IPS DF 4.7 (cell line): ENCODE measurements around the gene NFIA.

Experiments used
- DNase-seq: peaks from one replicate; pipeline ENCODE4 v3.0.0-alpha.2; 2013; ENCODE audit warnings: low spot score; ENCODE audit errors: extremely low read depth

The NFIA gene

DNA sequence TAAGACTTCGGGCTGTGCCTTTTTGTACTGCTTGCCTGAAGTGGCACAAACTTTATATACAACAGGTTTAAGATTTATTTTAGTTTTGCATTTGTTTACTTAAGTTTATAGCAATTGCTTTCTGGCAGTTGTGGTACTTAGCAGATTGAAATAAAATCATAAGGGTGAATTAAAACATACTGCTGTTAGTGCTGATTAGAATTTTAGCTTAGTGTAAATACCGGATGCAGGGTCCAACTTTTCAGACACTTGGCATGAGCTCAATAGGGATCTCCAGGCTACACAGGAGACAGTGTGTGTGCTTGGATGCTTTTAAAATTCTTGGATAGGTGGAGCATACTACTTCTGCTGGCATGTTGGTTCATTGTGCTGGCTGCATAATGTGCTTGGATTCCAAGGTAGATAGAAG, 159.6 kb downstream of the NFIA start:
- no peak for DNase-seq

- DNase-seq: no peak
Measured at GRCh38 chr1:61244114-61244513, 161.8 kb downstream of the NFIA start.

DNA sequence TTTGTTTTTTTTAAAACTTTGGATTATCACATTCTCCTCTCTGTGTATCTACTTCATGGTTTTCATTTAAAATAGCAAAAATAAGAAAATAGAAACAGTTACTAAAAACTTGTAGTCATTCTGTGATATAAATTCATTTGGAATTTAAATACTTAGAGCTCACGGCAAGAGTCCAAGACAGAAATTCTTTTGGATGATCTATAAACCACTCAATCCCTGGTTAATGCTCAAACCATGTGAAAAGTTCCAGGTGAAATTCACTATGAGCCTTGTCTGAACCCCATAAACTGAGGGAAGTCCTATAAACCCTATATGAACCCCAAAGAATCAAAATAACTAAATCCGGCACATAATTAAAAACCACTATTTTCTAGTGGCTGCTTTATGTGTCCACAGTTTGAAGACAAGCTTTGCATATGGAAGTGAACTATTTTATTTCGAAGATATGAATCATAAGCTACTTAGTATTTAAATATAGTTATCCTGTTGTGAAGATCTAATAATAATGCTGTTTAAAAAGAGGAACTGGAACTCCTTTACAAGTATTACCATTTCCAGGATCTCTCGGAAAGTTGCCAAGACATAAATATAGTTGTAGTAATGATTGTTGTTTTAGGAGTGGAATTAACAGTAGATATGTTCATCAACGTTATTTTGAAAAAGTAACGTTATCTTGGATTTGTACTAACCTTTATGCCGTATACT, 163.5 kb downstream of the NFIA start:
- DNase-seq: no peak

DNA sequence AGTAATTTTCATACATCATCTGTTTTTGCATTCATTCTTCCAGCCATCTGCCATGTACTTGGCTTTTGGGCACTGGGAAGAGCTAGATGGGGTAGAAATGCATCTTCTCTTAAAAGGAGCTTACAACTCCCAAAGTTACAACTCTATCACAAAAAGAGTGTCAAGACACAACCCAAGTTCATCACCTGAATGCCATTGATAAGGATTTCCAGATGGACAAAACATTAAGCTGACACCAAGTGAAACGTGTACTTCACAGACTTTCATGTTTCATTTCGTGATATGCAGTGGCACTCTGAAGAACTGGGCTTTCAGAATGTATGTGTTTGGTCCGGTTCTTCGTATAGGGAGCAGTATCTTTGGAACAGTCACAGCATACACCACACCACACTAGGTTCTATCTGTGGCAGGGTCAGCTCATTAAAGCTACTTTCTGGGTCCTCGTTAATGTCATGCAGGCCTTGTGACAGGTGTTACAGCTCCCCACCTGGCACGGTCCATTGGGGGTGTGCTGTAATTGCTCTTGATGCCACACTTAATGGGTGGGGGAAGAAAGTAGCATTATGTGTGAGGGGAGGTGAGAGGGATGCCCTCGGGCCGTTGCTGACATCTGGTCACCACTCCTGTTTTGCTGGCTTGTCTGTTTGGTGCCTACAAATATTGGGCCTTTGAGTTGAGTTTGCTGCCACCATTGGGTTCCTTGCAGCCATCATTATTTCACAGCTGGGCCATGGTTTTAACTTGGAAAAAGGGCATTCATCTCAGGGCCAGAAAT, 164.9 kb downstream of the NFIA start:
- DNase-seq: no peak

DNA sequence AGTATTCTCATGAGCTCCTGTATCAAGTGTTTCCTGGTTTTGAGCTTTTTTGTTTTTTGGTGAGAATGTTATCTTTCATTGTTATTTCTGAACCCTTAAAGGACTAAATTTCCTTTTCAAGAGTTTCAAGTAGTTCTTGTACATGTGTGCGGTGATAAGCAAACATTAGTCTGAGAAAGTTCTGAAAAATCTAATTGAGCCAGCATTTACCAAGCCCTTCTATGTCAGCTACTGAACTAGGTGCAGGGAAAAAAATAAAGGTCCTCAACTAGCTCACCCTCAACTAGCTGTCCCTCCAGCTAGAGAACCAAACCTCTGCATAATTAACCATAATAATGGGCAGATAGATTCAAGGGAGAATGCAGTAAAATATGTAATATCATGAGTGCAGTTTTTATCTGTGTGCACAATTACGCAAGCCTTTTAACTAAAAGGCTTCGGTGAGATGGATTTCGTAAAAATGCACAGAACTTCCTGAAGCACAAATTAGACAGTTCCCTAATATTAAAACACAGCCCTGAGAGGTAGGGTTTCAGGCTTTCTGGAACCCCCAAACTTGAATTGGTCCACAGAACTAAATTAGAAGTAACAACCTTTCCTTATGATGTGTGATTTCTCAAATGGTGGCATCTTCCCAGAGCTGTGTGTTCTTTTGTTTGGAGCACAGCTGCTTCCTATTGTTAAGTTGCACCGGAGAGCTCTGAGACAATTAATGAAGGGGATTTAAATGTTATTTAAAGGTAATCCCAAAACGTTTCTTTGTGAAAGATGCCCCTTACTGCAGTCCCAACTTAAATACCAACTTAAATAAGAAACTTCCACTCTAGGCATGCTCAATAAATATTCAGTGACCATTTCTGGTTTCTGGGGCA, 165.8 kb downstream of the NFIA start:
- no peak for DNase-seq

- no peak for DNase-seq
Measured at GRCh38 chr1:61250933-61251332, 168.6 kb downstream of the NFIA start.

GRCh38 chr1:61253059-61253735, 170.8 kb downstream of the NFIA start:
- DNase-seq: no peak

- no peak for DNase-seq
Measured at GRCh38 chr1:61253912-61254633, 171.7 kb downstream of the NFIA start.

DNA sequence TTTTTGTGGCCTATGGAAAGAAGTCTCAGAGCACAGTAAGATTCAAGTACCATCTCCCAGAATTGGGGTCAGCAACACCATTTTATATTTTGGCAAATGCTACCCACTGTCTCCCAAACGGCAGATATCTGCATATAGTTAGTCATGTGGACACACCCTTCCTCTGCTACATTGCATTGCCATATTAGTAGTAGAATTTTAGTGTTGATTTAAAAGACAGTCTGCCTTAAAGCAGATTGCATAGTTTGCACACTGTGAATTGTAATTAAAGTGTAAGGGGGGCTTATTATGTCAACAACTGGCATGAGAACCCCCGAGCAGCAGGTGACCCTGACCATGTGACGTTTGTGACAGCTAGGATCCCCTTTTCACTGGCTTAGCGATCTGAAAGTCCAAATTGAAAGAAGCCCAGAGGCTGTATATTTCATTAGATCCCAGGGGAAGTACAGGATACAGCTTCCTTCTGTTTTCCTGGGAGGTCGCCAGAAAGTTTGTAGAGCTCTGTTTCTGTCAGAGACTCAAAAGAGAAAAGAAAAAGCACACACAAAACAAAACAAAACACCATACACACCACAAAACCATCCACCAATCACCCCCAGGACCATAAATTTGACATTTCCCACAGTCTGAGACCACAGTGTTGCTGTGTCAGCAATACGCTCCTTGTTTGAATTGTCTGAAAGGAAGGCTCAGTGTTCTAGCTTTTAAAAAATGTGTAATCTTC, 172.4 kb downstream of the NFIA start:
- no peak for DNase-seq

- DNase-seq: no peak
Measured at GRCh38 chr1:61255358-61255703, 173.0 kb downstream of the NFIA start.

DNA sequence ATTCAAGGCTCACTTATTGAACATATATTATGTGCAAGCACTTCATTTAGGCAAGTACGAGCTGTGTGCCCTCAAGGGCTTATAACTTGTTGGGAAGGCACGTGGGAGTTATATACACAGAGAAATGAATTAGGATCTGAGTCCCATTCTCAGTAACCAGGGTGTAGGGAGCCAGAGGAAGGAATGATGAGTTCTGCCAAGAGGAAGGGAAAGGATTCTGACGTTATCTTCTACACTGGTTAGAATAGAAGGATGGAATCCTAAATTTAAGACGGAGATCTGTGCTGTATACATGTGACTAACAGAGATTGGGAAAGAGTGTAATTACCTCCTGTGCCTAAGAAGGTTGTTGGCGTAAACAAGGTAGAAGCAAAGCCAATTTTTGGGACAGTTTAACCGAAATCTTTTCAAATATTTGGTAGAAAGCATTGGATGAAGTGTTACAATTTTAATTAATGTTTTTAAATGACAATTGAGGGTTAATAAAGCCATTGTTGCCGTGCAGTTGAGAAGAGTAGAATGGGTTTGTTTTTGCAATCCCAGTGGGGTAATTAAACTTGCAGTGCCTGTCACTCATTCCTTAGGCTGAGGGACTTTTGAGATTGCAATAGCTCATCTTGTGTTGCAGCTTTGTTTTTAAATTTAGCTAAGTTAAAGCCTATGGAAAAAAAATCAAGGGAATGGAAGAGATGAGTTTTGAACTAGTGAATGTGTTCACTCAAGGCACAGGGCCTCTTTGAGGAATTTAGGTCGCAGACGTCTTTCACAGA, 177.2 kb downstream of the NFIA start:
- no peak for DNase-seq

DNA sequence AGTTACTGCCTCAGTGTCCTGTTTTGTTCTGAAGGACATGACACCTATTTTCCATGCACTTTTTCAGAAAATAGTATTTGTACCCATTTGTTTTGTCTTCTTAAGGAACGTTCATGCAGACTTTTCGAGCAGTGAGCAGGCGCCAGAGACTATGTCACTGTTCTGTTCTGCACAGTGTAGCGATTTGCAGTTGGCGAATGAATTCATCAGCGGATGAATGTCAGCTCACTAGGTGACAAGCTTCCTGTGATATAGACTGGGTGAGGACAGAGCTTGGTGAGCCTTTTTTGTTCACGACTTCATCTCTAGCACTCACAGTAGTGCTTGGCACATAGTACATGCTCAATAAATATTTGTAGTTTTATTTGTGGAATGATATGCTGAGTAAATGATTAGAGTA, 177.8 kb downstream of the NFIA start:
- no peak for DNase-seq

GRCh38 chr1:61261595-61261994, 179.2 kb downstream of the NFIA start:
- DNase-seq: no peak

DNA sequence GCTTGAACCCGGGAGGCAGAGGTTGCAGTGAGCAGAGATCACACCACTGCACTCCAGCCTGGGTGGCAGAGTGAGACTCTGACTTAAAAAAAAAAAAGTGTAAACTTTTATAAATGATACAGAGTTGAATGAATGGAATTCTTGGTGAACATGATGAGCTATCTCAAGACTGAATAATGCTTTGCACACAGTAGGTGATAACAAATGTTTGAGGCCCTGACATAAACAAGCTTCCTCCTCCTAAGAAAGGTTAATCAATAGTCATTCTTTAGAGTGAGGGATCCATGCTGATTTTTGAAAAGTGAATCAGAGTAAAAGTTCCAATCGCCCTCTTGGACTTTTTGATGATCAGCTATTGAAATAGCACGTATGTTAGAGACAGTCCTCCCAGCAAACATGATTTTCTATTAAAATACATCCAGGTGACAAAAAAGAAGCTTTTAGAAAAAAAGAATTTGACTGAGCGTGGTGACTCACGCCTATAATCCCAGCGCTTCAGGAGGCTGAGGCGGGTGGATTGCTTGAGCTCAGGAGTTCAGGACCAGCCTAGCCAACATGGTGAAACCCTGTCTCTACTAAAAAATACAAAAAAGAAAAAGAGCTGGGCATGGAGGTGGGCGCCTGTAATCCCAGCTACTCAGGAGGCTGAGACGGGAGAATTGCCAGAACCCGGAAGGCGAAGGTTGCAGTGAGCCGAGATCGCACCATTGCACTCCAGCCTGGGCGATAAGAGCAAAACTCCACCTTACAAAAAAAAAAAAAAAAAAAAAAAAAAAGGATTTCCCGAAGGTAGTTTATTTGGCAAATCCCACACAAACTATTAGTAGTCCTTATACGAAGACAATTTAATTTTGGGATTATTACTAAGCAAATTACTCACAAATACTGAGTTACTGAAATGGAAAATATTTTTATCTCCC, 181.8 kb downstream of the NFIA start:
- DNase-seq: no peak

DNA sequence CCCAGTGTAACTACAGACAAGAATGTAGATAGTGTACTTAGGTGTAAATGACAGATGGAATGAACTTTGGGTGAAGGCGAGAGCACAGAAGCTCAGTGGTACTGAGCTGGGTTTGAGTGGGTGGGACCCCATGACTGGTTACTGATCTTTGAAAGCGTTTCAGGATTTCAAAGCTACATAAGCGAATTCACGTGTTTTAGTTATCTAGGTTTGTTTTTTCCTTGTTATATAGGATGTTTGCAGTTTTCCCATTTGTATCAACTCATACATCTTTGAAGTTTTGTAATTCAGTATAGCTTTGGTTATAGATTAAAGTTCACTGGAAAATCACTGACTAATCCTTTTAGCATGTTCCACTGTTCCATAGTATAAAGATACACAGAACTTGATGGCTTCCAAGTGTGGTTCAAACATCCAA, 182.5 kb downstream of the NFIA start:
- DNase-seq: no peak

DNA sequence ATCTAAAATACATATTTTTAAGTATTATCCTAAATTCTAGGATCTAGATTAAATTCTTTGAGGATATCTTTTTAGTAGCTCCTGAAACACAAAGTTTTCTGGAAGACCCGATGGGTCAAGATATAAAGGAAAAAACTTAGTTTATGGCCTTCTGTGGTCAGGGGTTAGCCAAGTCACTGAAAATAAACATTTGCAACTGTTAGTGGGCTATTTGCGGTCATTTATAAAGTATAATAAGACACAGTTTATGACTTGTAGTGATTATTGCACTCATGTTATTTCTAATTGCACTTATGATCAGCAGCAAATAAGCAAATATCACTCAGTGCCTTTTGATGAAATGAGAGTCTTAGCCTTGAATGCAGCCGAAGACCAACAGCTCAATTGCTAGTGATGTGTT, 183.3 kb downstream of the NFIA start:
- DNase-seq: no peak

- DNase-seq: no peak
Measured at GRCh38 chr1:61266738-61267137, 184.4 kb downstream of the NFIA start.

DNA sequence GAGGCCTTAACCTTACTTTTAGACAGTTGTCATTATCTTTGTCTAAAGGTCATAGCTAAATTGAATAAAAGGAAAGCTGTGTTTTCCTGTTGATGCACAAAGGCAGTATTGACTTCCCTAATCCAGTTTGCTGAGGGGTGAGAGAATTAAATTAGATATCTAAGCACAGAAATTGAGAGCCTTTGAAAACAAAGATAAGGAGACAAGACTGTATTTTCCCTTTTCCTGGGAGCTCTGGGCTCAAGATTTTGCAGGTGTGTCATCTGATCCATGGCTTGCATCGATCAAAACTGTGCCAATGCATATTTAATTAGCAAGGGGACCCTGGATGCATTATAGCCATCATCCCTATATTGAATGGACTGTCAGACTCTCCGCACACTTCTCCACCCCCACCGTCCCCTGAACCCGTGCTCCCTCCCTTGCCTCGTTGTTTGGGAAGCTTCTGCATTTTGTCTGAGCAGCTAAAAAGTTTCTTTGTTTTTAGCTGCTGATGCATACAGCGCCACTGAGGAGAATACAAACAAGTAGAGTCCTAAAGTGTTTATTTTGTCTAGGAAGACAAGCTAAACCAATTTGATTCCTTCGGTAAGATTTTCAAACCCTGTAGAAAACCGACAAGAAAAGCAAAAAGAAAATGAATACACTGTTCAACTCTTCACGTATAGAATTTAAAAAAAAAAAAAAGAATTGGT, 186.3 kb downstream of the NFIA start:
- DNase-seq: no peak
